Esophagus muscularis mucosa (tissue), 4 donors: ENCODE measurements around the gene STRN3.

Experiments used
- EP300 ChIP-seq: sonication (generic); formaldehyde crosslinking; IDR thresholded peaks from one replicate; pipeline ENCODE4 v1.6.1; 2017; ENCODE audit warnings: antibody characterized with exemption
- POLR2A ChIP-seq: fragments of 450-650 bp; IDR thresholded peaks from one replicate; pipeline ENCODE4 v1.6.1; 2017; ENCODE audit warnings: antibody characterized with exemption, moderate library complexity, mild to moderate bottlenecking, low read depth
- TF ChIP-seq, protein P1 (sequence below), 3 experiments: fragments of 200-600 bp in 2 of 3; fragments of 450-650 bp in 1 of 3; sonication (generic) in 2 of 3; IDR thresholded peaks; one replicate each; pipeline ENCODE4 v1.5.1; 2017 to 2019; ENCODE audit warnings: antibody characterized with exemption in 3 of 3, mild to moderate bottlenecking in 2 of 3, moderate library complexity in 1 of 3

DNA sequence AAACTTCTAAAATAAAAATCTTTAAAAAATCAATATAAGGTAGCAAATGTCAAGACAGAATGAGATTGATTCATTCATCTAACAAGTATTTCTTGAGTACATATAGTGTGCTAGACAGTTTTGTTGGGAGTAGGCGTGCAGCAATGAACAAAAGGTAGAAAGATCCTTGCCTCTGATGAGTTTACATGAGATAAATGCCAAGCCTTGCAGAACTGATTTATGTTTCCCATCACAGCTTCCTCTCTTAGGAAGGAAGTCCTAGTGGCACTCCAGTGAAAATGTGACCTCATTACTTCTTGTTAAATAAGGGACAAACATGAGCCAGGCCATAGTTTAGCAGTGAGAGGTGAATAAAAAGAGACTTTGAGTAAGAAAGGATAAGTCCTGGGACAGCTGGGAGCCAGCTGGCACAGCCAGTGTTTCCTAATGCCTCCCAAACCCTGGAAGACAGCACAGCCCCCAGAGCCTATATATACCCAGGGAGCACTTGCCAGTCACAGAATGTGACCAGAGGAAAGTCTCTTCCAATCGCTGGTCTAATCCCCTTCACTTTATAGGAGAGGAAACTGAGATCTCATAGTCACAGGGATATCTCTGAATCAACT is 156.5 kb downstream of the STRN3 start:
- TF ChIP-seq, protein P1, sequence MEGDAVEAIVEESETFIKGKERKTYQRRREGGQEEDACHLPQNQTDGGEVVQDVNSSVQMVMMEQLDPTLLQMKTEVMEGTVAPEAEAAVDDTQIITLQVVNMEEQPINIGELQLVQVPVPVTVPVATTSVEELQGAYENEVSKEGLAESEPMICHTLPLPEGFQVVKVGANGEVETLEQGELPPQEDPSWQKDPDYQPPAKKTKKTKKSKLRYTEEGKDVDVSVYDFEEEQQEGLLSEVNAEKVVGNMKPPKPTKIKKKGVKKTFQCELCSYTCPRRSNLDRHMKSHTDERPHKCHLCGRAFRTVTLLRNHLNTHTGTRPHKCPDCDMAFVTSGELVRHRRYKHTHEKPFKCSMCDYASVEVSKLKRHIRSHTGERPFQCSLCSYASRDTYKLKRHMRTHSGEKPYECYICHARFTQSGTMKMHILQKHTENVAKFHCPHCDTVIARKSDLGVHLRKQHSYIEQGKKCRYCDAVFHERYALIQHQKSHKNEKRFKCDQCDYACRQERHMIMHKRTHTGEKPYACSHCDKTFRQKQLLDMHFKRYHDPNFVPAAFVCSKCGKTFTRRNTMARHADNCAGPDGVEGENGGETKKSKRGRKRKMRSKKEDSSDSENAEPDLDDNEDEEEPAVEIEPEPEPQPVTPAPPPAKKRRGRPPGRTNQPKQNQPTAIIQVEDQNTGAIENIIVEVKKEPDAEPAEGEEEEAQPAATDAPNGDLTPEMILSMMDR (IDR thresholded peaks at IDR 0.05), result no peak
- TF ChIP-seq EP300, result no peak
- no peak for TF ChIP-seq POLR2A
